Vagina (tissue), 2 donors: ENCODE data around the gene PLD2. TPM values are rescaled to one million over a fixed set of nuclear protein-coding genes. Genes with fewer than 3 reads are reported as not detected.

Experiments
- DNase-seq, 2 donors: peaks; one replicate each; pipeline ENCODE4 v3.0.0-alpha.2; 2017; ENCODE audit errors: extremely low spot score in 2 of 2
- H3K27ac ChIP-seq: fragments of 200-600 bp; sonication (generic); one replicate; pipeline ENCODE4 v1.5.1; 2019
- H3K27me3 ChIP-seq: fragments of 200-600 bp; sonication (generic); one replicate; pipeline ENCODE4 v1.5.1; 2019
- H3K36me3 ChIP-seq, 2 donors: fragments of 200-600 bp; sonication (generic); one replicate each; pipeline ENCODE4 v1.5.1; 2017 to 2019
- H3K4me1 ChIP-seq: fragments of 200-600 bp; sonication (generic); one replicate; pipeline ENCODE4 v1.5.1; 2019
- H3K4me3 ChIP-seq, 2 donors: fragments of 200-600 bp; sonication (generic); 1 replicate in 1 of 2; 2 replicates in 1 of 2; pipeline ENCODE4 v1.5.1; 2016 to 2019
- H3K9me3 ChIP-seq: fragments of 200-600 bp; sonication (generic); one replicate; pipeline ENCODE4 v1.5.1; 2019
- POLR2A ChIP-seq, 2 donors: fragments of 450-650 bp; IDR thresholded peaks; one replicate each; pipeline ENCODE4 v1.6.1; 2017; ENCODE audit warnings: antibody characterized with exemption in 2 of 2, mild to moderate bottlenecking in 2 of 2, moderate library complexity in 2 of 2
- POLR2AphosphoS5 ChIP-seq, 2 donors: sonication (generic); formaldehyde crosslinking; IDR thresholded peaks; one replicate each; pipeline ENCODE4 v1.9.0; 2017; ENCODE audit warnings: antibody characterized with exemption in 2 of 2, mild to moderate bottlenecking in 2 of 2, low read depth in 1 of 2; ENCODE audit not compliant: insufficient read depth in 1 of 2
- intact Hi-C: fragments of 100-400 bp; cut with DNase I; formaldehyde crosslinking; loops from one replicate; pipeline ENCODE4 v1.15.1; 2023
- total RNA-seq: library from RNA; depleted of rRNA; stranded (reverse); fragments of >200 nt; gene quantifications from one replicate; pipeline ENCODE4 v1.2.3, GENCODE V29; 2016
- TF ChIP-seq, protein P1 (sequence below), 3 experiments: fragments of 450-650 bp in 2 of 3; fragments of 200-600 bp in 1 of 3; sonication (generic) in 1 of 3; IDR thresholded peaks; one replicate each; pipeline ENCODE4 v1.5.1; 2017 to 2019; ENCODE audit warnings: antibody characterized with exemption in 3 of 3, mild to moderate bottlenecking in 2 of 3, moderate library complexity in 2 of 3

The PLD2 gene
- total RNA-seq, 1 donor from 2014 or later = 63.6 TPM

DNA sequence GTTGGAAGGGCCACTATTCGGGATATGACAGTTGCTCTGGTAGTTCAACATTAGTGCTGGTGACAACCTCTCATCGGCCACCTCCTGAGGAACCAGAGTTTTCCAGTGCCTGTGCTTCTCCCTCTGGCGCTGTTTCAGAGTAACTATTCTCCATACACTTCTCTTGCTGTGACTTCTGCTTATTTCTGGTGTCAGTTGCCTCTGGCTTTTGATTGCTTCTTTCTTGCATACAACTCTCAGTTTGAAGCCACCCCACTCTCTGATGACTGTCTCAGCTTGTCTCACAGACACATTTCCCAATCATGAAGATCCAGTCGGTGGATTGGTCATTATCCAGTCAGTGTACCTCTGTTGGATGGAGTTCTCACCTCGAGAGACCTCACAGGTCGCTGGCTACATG is 38.7 kb upstream of the PLD2 start:
- no peak for DNase-seq
- no peak overlapping the region for H3K27ac ChIP-seq
- H3K4me3 ChIP-seq = no peak overlapping the region
- no peak for TF ChIP-seq POLR2A (IDR thresholded peaks at IDR 0.05)
- TF ChIP-seq, protein P1, sequence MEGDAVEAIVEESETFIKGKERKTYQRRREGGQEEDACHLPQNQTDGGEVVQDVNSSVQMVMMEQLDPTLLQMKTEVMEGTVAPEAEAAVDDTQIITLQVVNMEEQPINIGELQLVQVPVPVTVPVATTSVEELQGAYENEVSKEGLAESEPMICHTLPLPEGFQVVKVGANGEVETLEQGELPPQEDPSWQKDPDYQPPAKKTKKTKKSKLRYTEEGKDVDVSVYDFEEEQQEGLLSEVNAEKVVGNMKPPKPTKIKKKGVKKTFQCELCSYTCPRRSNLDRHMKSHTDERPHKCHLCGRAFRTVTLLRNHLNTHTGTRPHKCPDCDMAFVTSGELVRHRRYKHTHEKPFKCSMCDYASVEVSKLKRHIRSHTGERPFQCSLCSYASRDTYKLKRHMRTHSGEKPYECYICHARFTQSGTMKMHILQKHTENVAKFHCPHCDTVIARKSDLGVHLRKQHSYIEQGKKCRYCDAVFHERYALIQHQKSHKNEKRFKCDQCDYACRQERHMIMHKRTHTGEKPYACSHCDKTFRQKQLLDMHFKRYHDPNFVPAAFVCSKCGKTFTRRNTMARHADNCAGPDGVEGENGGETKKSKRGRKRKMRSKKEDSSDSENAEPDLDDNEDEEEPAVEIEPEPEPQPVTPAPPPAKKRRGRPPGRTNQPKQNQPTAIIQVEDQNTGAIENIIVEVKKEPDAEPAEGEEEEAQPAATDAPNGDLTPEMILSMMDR (IDR thresholded peaks at IDR 0.05) = no peak
- no peak for TF ChIP-seq POLR2AphosphoS5 (IDR thresholded peaks at IDR 0.05; ENCODE audit: insufficient read depth in 1 of 2, low read depth in 1 of 2)
- intact Hi-C loops = no loop called here
- no peaks in the 10 kb centered on the region for H3K27me3 ChIP-seq
- no peaks in the 10 kb centered on the region for H3K36me3 ChIP-seq
- no peaks in the 10 kb centered on the region for H3K9me3 ChIP-seq
- H3K4me1 ChIP-seq = no peaks in the 10 kb centered on the region

DNA sequence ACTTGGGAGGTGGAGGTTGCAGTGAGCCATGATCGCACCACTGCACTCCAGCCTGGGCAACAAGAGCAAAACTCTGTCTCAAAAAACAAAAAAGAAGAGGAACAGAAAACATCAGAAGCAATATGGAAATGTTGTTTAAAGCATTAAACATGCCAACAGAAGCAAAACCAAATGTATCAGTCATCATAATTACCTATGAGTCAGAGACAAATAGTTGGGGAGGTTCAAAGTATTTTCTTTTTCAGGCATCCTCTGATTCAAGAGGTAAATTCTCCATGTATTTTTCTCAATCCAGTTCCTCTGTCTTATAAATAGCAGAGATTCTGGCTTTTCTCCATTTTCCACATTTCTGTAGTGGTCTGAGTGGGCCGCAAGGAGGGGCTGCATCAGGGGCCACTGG is 37.3 kb upstream of the PLD2 start:
- no peaks in the 10 kb centered on the region for H3K4me1 ChIP-seq
- DNase-seq = no peak
- H3K27me3 ChIP-seq = no peaks in the 10 kb centered on the region
- H3K36me3 ChIP-seq = no peaks in the 10 kb centered on the region
- no peak for TF ChIP-seq POLR2AphosphoS5 (IDR thresholded peaks at IDR 0.05; ENCODE audit: insufficient read depth in 1 of 2, low read depth in 1 of 2)
- TF ChIP-seq, protein P1 (IDR thresholded peaks at IDR 0.05) = no peak
- TF ChIP-seq POLR2A (IDR thresholded peaks at IDR 0.05) = no peak
- H3K9me3 ChIP-seq = no peaks in the 10 kb centered on the region
- intact Hi-C loops = no loop called here
- H3K4me3 ChIP-seq = no peak overlapping the region
- H3K27ac ChIP-seq = no peak overlapping the region

DNA sequence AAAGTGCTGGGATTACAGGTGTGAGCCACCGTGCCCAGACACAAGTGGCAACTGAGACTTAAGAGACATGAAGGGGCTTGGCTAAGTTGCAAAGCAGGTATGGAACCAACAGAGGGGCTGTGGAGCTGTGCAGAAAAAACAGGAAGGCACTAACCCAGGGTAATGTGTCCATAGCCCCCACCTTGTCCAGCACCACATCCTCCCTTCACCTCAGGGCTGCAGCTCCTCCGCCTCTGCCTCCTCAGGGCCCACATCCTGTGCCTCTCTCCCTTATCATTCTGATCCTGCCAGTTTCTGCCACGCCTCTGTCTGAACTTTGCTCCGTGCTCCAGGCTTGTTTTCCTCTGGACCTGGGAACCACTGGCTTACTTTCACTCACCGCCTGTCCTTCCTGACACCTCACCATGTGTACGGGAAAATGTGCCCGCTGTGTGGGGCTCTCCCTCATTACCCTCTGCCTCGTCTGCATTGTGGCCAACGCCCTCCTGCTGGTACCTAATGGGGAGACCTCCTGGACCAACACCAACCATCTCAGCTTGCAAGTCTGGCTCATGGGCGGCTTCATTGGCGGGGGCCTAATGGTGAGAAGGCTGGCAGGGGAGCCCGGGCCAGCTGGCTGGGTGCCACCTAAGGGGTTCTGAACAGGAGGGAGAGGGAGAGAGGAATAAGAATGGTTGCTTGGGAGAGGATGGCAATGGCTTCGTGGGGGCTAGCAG is 35.3 kb upstream of the PLD2 start, which contains the start of gene TM4SF5:
Gene TM4SF5 (plus strand): TSS at position 368 of the 716 bp plus-strand sequence. CDS start 37 bp downstream, at position 405.
- no peaks in the 10 kb centered on the region for H3K4me1 ChIP-seq
- no peak within 1 kb of the TSS for H3K27ac ChIP-seq
- TF ChIP-seq POLR2A (IDR thresholded peaks at IDR 0.05) (no peak), POLR2AphosphoS5 (IDR thresholded peaks at IDR 0.05; ENCODE audit: insufficient read depth in 1 of 2, low read depth in 1 of 2) (no peak)
- TF ChIP-seq, protein P1 (IDR thresholded peaks at IDR 0.05) = no peak
- H3K9me3 ChIP-seq = no peaks in the 10 kb centered on the region
- H3K27me3 ChIP-seq = no peaks in the 10 kb centered on the region
- H3K36me3 ChIP-seq = no peaks in the 10 kb centered on the region
- H3K4me3 ChIP-seq = no peak within 1 kb of the TSS
- no peak for DNase-seq
- intact Hi-C loops = no loop called here

DNA sequence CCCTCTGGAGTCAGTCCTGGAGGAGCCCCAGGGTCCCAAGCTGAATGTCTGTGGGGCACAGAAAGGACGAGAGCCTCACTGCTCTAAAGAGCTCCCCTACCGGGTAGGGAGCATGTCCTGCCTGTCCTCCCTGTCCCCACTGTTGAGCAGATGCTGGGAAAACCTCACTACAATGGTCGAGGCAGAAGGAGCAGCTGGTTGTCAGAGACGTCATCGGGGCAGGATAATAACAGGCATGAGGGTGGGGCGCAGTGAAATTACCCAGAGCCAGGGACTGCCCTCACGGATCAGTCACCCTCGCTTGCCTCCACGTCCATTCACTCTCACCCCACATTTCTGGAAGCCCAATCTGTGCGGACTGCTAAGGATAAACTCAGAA is 34.7 kb upstream of the PLD2 start:
- Histone ChIP-seq H3K9me3 (no peaks in the 10 kb centered on the region), H3K4me1 (no peaks in the 10 kb centered on the region), H3K36me3 (no peaks in the 10 kb centered on the region), H3K4me3 (no peak overlapping the region), H3K27ac (no peak overlapping the region), H3K27me3 (no peaks in the 10 kb centered on the region)
- intact Hi-C loops = no loop called here
- no peak for DNase-seq
- no peak for TF ChIP-seq POLR2A (IDR thresholded peaks at IDR 0.05)
- TF ChIP-seq, protein P1 (IDR thresholded peaks at IDR 0.05) = no peak
- TF ChIP-seq POLR2AphosphoS5 (IDR thresholded peaks at IDR 0.05; ENCODE audit: insufficient read depth in 1 of 2, low read depth in 1 of 2) = no peak

DNA sequence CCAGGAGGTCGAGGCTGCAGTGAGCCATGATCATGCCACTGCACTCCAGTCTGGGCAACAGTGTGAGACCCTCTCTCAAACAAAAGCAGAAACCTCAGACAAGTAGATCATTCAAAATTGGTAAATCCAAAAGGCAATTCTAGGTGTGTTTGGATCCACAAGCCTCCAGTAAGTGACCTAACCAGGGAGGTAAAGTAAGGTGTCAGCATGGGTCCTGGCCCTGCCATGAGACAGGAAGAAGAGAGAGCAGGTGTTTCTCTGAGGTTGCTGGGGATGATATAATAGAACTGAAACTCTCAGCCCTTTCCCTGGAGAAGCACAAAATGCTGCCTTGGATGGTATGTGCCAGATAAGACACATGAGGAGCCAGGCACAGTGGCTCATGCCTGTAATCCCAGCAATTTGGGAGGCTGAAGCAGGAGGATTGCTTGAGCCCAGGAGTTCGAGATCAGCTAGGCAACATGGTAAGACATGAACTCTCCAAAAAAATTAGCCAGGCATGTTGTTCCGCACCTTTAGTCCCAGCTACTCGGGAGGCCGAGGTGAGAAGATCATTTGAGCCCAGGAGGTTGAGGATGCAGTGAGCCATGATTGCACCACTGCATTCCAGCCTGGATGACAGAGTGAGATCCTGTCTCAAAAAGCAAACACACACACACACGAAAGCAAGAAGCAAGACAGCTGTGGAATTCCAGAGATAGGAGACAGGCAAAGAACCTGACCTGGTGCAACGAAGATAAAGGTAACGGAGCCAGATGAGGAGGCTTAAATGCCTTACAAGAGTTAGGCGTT is 28.8 kb upstream of the PLD2 start:
- H3K36me3 ChIP-seq = no peaks in the 10 kb centered on the region
- no peaks in the 10 kb centered on the region for H3K4me1 ChIP-seq
- no peak overlapping the region for H3K4me3 ChIP-seq
- H3K27ac ChIP-seq = no peak overlapping the region
- no peak for TF ChIP-seq POLR2A (IDR thresholded peaks at IDR 0.05)
- TF ChIP-seq POLR2AphosphoS5 (IDR thresholded peaks at IDR 0.05; ENCODE audit: insufficient read depth in 1 of 2, low read depth in 1 of 2) = no peak
- TF ChIP-seq, protein P1 (IDR thresholded peaks at IDR 0.05) = no peak
- no peak for DNase-seq
- H3K27me3 ChIP-seq = no peaks in the 10 kb centered on the region
- intact Hi-C loops = no loop called here
- no peaks in the 10 kb centered on the region for H3K9me3 ChIP-seq
